ENCODE measurements around the gene CRABP2.

Gene CRABP2

GRCh38 chr1:156714830-156715229, 9.4 kb upstream of the CRABP2 start:
- Histone ChIP-seq H3K27ac (no peak overlapping the region), H3K4me3 (no peak overlapping the region)

DNA sequence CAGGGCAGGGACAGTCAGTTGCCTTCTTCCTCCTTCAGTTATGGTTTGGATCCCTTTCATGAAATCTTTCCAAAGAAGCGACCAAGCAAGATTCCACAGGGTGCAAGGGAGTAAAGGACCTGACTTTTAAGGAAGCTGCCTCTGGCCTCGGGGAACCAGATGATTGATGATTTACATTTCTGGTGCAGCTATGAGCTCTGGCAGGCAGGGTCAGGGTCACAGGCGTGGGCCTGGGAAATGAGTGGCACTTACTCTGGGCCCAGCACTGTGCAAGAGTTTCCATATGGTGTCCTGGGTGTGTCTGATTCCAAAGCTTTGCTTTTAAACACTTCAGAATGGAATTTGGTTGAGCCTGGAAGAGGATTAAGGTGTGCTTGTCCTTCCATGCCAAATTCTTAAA, 7.2 kb upstream of the CRABP2 start:
- Histone ChIP-seq H3K27ac (peak overlapping the region in 14 of 21 experiments; percentile 8 to 90 (median 46)), H3K4me3 (no peak overlapping the region)

GRCh38 chr1:156711011-156711817, 5.8 kb upstream of the CRABP2 start:
- H3K4me3 ChIP-seq: no peak overlapping the region
- H3K27ac ChIP-seq: peak overlapping the region in 18 of 21 experiments; percentile 5 to 91 (median 58)

DNA sequence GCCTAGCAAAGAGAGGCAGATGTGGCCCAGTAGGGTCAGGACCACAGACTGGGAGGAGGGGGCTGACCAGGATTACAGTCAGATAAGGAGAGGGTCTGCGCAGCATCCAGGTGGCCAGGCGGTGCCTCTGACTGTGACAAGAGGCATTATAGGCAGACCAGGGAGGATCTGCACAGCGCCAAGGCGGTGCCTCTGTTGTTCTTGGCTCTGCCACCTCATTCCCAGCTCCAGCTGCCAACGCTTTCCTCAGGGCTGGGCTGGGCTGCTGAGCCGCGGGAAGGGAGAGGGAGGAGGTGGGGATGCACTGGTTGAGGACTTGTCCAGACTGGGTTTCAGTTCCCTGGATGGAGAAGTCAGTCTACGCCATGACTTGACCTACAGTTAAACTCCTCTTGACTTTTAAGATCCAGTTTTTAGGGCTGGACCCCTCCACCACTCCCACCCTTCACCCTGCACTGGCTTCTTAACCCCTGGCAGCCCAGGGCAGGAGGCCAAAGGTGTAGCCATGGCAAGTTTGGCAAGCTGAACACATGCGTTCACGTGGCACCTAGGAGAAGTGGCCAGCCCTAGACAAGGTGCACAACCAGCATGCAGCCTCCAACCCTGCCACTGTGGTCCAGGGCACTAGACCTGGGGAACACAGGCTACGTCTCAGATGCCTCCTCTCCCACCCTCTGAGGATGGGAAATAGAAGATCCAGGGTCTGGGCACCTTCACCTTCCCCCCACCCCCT, 4.5 kb upstream of the CRABP2 start:
- Histone ChIP-seq H3K27ac (peak overlapping the region in 20 of 21 experiments; percentile 18 to 91 (median 70)), H3K4me3 (no peak overlapping the region)

GRCh38 chr1:156709031-156709430, 3.6 kb upstream of the CRABP2 start:
- peak overlapping the region in 19 of 21 experiments; percentile 35 to 91 (median 72) for H3K27ac ChIP-seq
- H3K4me3 ChIP-seq: no peak overlapping the region

- H3K4me3 ChIP-seq: no peak overlapping the region
- H3K27ac ChIP-seq: peak overlapping the region in 20 of 21 experiments; percentile 37 to 91 (median 79)
Observed at GRCh38 chr1:156708218-156708661, 2.9 kb upstream of the CRABP2 start.

- Histone ChIP-seq H3K27ac (peak overlapping the region in 20 of 21 experiments; percentile 45 to 91 (median 80)), H3K4me3 (no peak overlapping the region)
Observed at GRCh38 chr1:156707417-156708217, 2.2 kb upstream of the CRABP2 start.

GRCh38 chr1:156706657-156707416, 1.5 kb upstream of the CRABP2 start:
- peak overlapping the region in 20 of 21 experiments; percentile 45 to 91 (median 80) for H3K27ac ChIP-seq
- peak overlapping the region; percentile 29 to 50 (median 40) for H3K4me3 ChIP-seq

- Histone ChIP-seq H3K4me3 (peak overlapping the region; percentile 29 to 50 (median 40)), H3K27ac (peak overlapping the region; percentile 45 to 91 (median 80))
Observed at GRCh38 chr1:156705918-156706656, 704 bp upstream of the CRABP2 start.

- Histone ChIP-seq H3K27ac (peak overlapping the region in 20 of 21 experiments; percentile 45 to 91 (median 80)), H3K4me3 (peak overlapping the region; percentile 29 to 50 (median 40))
Observed at GRCh38 chr1:156704930-156705320, 458 bp downstream of the CRABP2 start.

DNA sequence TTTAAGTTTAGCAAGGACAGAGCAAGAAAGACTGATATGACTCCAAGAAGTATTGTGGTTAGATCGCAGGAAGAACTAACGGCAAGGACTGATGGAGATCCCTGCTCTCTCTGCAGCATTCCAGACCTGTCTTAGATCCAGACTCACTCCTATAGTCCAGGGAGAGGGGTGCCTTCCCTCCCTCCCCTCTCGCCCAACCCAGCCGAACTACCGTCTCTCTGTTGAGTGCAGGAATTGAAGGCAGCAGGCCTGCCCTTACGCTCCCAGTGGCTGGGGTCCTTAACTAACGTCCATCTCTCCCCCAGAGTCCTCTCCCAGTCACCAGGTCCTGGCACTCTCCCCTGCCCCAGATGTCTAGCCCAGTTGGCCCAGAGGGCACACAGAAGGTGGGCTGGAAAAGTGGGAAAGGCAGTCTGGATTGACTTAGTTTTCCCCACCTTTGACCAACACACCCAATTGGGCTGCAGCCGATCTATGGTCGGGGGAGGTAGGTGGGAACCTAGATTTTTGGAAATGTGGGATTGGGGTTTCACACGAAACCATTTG, 1.1 kb downstream of the CRABP2 start:
- peak overlapping the region; percentile 29 to 50 (median 40) for H3K4me3 ChIP-seq
- peak overlapping the region in 18 of 21 experiments; percentile 45 to 91 (median 80) for H3K27ac ChIP-seq

DNA sequence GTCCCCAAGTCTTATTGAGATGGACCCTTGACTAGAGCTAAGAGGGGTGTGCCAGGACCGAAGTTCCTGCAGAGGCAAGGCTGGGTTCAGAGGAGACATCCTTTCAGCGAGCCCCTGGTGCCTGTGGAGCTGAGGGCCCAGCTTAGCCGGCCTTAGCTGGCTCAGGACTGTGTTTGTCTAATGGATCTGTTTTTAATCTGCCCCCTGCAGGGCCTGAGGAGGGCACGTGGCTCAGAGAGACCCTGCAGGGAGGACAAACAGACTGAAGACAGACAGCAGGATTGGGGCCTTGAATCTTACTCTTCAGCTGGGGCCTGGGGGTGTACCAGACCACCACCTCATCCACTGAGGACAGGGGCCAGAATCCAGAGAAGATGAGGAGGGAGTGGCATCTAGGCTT, 1.6 kb downstream of the CRABP2 start:
- Histone ChIP-seq H3K4me3 (peak overlapping the region; percentile 29 to 50 (median 40)), H3K27ac (peak overlapping the region in 17 of 21 experiments; percentile 37 to 91 (median 80))

DNA sequence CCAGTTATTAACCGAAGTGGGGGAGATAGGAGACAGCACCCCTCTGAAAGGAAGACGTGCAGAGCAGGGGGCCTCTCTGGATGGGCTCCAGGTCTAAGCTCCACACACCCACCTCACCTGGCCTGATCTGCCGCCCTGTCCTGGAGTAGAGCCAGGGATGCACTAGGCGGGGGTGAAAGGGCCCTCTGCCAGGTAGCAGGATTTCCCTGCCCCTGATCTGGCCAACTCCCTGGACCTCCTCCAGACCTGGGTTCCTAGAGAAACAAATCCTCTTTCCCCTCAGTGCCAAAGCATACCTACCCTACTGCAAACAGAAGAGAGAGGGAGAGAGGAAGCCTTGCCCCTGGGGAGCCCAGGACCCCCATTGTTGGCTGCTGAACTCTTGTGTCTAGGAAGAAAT, 2.0 kb downstream of the CRABP2 start:
- Histone ChIP-seq H3K4me3 (peak overlapping the region; percentile 29 to 50 (median 40)), H3K27ac (peak overlapping the region in 13 of 21 experiments; percentile 60 to 91 (median 83))

DNA sequence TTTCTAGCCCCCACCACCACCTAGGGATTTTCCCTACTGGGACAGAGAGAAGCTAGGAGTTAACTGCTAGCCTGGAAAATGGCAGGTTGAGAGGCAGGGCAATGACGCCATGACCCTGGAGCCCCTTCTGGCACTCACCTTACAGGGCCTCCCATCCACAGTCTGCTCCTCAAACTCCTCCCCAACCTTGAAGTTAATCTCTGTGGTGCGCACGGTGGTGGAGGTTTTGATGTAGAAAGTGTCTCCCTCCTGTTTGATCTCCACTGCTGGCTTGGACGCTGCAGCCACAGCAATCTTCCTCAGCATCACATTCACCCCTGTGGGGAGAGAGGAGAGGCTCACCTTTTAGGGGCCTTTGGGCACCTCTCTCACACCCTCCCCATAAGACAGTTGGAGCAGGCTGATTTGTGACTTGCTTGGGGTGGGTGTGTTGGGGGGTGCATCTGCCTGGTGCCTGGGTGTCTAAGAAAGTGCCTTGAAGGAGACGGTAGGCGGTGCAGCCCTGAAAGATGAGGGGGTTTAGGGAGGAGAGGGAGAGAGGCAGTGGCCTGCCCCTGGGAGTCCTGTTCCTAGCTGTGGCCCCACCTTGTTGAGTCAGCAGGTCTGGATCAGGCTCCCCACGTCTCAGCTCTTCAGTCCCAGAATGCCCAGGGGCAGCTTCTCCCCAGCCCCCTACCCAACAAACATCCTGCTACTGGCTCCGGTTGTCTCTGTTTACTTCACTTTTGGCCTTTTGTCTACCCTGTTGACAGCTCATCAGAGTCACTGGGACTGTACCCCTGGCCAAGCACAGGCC, 4.4 kb downstream of the CRABP2 start:
- Histone ChIP-seq H3K4me3 (no peak overlapping the region), H3K27ac (peak overlapping the region in 3 of 21 experiments; percentile 7 to 57 (median 18))

DNA sequence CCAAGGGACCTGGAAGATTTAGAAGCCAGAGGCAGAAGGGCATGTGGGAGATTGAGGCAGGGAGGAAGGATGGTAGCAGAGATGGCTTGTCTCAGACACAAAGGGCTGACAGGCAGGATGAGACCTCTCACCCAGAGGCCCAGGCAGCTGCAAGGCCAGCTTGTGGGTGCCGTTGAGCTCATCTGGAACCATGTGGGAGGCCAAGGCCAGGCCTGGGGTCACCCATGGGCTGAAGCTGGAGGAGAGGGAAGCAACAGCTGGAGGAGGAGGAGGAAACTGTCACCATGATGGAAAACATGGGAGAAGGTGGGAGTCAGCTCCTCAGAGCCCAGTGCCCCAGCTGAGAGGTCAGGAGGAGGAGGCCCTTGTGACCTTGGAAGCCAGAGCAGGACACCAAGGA, 6.4 kb downstream of the CRABP2 start:
- H3K4me3 ChIP-seq: no peak overlapping the region
- H3K27ac ChIP-seq: no peak overlapping the region

- Histone ChIP-seq H3K4me3 (no peak overlapping the region), H3K27ac (no peak overlapping the region)
Observed at GRCh38 chr1:156697481-156697880, 7.9 kb downstream of the CRABP2 start.

DNA sequence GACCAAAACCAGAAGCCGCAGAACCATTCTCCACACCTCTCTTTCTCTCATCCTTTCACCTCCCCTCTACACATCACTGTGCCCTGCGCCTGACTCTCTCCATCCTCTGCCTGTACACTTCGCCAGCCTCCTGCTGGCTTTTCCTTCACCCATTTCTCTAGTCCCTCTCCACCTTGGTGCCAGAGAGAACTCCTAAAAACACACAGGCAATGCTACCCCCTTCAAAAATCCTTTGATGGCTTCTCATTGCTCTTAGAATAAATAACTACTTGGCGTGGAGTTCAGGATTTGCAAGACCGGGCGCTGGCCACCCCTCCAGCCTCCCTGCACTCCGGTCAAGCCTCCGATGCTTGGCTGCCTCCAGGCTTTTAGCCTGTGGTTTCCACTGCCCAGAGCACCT, 8.6 kb downstream of the CRABP2 start:
- Histone ChIP-seq H3K4me3 (no peak overlapping the region), H3K27ac (no peak overlapping the region)

All from skin epidermis (tissue), 12 donors.